GM10266 (cell line): ENCODE data around the gene JRKL.
"Not testable (repeated sequence)": the region's sequence is repeated elsewhere in the genome, so short reads cannot be mapped to it uniquely, and the experiment has no call there.

ENCODE experiments used
- DNase-seq: peaks from one replicate; pipeline ENCODE4 v3.0.0; 2012; ENCODE audit errors: extremely low spot score
- TF ChIP-seq, protein P1 (sequence below): IDR thresholded peaks from 2 replicates; pipeline ENCODE4 v1.5.1; 2012; ENCODE audit warnings: mild to moderate bottlenecking, low read depth; ENCODE audit not compliant: control insufficient read depth, insufficient read depth; ENCODE audit errors: missing control alignments

Gene JRKL

DNA sequence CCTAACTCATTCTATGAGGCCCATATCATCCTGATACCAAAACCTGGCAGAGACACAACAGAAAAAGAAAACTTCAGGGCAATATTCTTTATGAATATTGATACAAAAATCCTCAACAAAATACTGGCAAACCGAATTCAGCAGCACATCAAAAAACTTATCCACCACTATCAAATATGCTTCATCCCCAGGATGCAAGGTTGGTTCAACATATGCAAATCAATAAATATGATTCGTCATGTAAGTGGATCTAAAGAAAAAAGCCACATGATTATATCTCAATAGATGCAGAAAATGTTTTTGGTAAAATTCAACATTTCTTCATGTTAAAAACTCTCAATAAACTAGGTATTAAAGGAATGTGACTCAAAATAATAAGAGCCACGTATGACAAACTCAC lies 40.9 kb downstream of the JRKL start:
- DNase-seq: no peak
- TF ChIP-seq, protein P1, sequence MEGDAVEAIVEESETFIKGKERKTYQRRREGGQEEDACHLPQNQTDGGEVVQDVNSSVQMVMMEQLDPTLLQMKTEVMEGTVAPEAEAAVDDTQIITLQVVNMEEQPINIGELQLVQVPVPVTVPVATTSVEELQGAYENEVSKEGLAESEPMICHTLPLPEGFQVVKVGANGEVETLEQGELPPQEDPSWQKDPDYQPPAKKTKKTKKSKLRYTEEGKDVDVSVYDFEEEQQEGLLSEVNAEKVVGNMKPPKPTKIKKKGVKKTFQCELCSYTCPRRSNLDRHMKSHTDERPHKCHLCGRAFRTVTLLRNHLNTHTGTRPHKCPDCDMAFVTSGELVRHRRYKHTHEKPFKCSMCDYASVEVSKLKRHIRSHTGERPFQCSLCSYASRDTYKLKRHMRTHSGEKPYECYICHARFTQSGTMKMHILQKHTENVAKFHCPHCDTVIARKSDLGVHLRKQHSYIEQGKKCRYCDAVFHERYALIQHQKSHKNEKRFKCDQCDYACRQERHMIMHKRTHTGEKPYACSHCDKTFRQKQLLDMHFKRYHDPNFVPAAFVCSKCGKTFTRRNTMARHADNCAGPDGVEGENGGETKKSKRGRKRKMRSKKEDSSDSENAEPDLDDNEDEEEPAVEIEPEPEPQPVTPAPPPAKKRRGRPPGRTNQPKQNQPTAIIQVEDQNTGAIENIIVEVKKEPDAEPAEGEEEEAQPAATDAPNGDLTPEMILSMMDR: no peak

DNA sequence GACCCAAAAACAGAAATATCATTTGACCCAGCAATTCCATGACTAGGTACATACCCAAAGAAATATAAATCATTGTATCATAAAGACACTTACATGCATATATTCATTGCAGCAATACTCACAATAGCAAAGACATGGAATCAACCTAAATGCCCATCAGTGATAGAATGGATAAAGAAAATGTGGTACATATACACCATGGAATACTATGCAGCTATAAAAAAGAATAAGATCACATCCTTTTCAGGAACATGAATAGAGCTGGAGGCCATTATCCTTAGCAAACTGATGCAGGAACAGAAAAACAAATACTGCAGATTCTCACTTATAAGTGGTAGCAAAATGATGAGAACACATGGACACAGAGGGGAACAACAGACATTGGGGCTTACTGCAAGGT lies 42.8 kb downstream of the JRKL start:
- not testable (repeated sequence) for DNase-seq
